GM12892 (cell line): Measurements from ENCODE around the gene PTK7.

Experiments used
- POLR2A ChIP-seq: IDR thresholded peaks from 2 replicates; pipeline ENCODE4 v1.6.1; 2011; ENCODE audit warnings: low read depth, low read length, control low read depth
- TAF1 ChIP-seq: IDR thresholded peaks from 2 replicates; pipeline ENCODE4 v1.6.1; 2011; ENCODE audit warnings: low read depth, mild to moderate bottlenecking, control low read depth, low read length, borderline replicate concordance

GRCh38 chr6:43186019-43186418 is 109.9 kb downstream of the PTK7 start:
- TF ChIP-seq TAF1 (no peak), POLR2A (no peak)
